C4-2B (cell line): Measurements from ENCODE around the gene CMTM2.

ENCODE experiments used
- H3K27ac ChIP-seq: fragments of 450-650 bp; 2 replicates; pipeline ENCODE4 v1.5.1; 2017
- CTCF ChIP-seq: fragments of 450-650 bp; conservative IDR thresholded peaks from 2 replicates; pipeline ENCODE4 v1.5.1; 2017; ENCODE audit warnings: mild to moderate bottlenecking
- ZFX ChIP-seq: fragments of 450-650 bp; IDR thresholded peaks from 2 replicates; pipeline ENCODE4 v1.6.1; 2017

The CMTM2 gene

GRCh38 chr16:66596986-66597848 is 18.0 kb downstream of the CMTM2 start:
- TF ChIP-seq ZFX (no peak), CTCF (no peak)
- no peak overlapping the region for H3K27ac ChIP-seq

GRCh38 chr16:66598111-66598510 is 18.8 kb downstream of the CMTM2 start:
- no peak overlapping the region for H3K27ac ChIP-seq
- TF ChIP-seq ZFX (no peak), CTCF (no peak)

GRCh38 chr16:66599726-66600125 is 20.5 kb downstream of the CMTM2 start:
- H3K27ac ChIP-seq: no peak overlapping the region
- TF ChIP-seq CTCF: no peak
- TF ChIP-seq ZFX: no peak

GRCh38 chr16:66600477-66600876 is 21.2 kb downstream of the CMTM2 start:
- H3K27ac ChIP-seq: no peak overlapping the region
- TF ChIP-seq ZFX (no peak), CTCF (no peak)

- TF ChIP-seq CTCF (no peak), ZFX (no peak)
- H3K27ac ChIP-seq: no peak overlapping the region
Observed at GRCh38 chr16:66601471-66601870, 22.2 kb downstream of the CMTM2 start.

GRCh38 chr16:66603537-66604375 is 24.5 kb downstream of the CMTM2 start:
- no peak for TF ChIP-seq CTCF
- no peak for TF ChIP-seq ZFX

More at GRCh38 chr16:66603537-66604375, 24.5 kb downstream of the CMTM2 start:
- no peak overlapping the region for H3K27ac ChIP-seq
